ENCODE data around the gene PAWR.
A peak's percentile ranks its signal among the peaks of the same experiment; 100 is the strongest.

PAWR gene, protein sequence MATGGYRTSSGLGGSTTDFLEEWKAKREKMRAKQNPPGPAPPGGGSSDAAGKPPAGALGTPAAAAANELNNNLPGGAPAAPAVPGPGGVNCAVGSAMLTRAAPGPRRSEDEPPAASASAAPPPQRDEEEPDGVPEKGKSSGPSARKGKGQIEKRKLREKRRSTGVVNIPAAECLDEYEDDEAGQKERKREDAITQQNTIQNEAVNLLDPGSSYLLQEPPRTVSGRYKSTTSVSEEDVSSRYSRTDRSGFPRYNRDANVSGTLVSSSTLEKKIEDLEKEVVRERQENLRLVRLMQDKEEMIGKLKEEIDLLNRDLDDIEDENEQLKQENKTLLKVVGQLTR

DNA sequence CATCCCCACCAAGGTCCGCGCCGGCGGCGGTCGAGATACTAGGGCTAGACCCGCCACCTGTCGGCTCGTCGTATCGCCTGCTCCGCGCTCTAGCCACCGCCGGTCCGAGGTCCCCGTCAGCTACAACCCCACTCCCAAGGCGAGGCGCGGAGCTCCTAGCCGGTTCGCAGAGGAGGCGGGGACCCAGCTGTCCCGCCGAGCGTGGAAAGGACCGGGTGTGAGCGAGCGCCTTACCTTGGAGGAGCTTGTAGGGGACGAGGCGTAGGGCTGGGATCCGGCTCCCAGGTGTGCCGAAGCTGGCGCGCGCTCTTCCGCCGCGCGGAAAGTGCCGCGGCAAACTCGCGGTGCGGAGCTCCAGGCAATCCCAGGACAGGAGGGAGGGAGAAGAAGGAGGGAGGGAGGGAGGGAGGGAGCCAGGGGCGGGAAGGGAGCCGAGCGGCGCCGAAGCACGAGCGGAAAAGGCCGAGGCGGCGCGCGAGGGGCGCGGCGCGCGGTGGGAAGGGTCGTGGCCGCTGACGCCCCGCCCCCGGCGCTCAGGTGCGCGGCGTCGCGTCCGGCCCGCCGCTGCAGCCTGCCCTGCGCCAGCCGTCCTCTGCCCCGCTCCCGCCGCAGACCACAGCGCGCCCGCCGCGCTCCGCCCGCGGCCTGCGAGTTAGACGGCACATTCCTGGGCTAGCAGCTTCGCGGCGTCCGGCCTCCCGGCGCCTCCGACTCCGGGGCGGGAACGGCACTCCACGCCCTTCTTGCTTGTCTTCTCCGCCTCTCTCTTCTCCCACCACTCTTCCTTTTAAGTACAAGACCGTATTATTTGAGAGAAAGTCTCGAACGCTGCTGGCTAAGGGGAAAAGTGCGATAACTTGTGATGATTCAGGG, at the start of gene PAWR:
Gene PAWR, minus strand, starts transcription at position 327 of the 873 bp plus-strand sequence. CDS start 720 bp downstream, outside the sequence.
- DNase-seq (ENCODE audit: low read depth) = no peak

DNA sequence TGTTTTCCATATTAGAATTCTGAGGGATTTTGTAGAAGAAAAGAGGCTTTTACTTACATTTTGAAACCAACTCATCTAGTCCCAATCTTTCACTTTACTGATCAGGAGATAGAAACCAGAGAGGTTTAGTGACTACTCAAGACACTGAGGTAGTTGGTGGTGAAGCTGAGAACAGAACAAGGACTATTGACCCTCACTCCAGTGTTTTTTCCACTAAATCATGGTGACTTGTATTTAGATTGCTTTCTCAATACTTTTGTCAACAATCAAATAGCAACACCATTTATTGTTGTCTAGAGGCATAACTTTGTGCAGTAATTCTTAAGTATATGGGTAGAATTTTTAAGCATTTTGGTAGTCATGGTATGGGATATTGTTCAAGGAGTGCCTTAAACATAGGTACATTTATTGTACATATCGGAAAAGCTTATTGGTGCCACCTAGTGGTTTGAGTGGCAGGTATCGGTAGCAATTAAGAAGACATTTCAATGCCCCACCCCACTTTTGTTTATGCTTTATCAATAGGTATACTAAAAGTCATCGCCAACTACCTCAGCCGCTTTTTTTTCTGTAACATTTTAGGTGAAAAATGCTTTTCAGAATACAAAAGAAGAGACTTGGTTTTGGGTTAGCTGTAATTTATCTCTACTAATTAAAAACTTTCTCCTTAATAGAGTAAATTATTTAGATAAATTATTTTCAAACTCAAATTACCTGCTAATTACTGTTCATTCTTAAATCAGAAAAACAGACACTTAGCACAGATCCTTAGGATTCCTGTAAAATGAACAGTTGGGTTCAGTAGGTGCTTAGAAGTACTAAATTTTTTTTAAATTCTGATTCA, 47.3 kb upstream of the PAWR start:
- peak; percentile 32 for DNase-seq (ENCODE audit: low read depth)

DNA sequence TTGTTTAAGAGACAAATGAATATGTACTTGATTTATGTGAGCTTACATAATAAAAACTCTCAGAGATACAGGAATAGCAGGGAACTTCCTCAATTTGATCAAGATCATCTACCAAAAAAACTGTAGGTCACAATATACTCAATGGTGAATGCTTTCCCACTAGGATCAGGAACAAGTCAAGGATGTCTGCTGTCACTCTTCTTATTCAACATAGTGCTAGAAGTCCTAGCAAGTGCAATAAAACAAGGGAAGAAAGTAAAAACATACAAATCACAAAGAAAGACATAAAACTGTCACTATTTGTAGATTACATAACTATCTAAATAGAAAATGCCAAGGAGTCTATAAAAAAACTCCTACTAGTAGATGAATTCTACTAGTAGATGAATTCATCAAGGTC, 41.9 kb upstream of the PAWR start:
- no peak for DNase-seq (ENCODE audit: low read depth)

DNA sequence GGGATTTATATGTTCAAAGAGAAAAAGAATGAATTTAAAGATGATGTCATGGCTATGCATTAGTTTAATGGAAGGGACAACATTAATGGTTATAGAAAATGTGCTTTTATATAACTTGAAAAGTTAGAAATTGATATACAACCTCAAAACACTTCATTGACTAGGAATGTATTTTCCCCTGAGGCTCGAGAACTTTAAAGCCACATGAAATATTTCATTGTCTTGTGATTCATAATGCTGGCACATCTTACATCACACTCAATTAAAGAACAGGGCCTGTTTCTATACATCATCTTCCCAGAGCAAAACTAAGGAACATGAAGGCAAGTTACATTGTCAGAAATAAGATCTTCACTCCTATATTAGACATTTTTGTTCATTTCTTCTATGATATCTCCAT, 35.2 kb upstream of the PAWR start:
- peak; percentile 51 for DNase-seq (ENCODE audit: low read depth)

DNA sequence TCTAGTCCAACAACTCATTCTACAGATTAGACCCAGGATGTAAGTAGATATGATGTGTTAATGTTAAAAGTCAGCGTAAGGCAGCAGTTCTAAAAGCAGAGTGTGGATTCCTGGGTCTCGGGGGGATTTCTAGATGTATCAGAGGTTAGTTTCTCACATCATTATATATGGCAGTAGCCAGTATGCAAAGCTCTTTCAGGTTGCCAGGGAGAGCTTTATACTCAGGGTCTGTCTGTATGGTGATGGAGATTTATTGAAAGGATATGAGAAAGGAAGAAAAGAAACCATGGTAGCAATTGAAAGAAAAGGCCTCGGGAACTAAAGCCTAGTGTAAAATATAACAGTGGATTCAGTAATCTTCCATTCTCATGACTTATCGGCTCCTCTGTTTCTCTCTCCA, 26.2 kb upstream of the PAWR start:
- DNase-seq (ENCODE audit: low read depth) = no peak

DNA sequence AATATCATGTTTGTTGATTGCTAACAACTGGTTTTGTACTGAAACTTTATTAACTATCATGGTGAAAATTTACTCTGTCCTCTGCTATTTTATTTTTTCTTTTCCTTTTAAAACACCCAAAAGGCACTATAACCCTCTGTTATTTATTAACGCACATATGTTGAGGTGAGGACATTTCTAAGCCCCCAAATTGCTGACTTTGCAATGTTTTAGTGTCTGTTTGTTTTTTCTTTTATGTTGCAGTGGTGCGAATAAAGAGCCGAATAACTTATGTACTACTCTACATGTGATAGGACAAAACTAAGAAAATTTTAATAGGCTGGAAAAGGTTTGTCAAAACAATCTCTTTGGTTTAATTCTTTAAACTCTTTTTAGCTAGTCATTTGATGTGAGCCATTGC, 24.5 kb upstream of the PAWR start:
- DNase-seq (ENCODE audit: low read depth) = no peak

DNA sequence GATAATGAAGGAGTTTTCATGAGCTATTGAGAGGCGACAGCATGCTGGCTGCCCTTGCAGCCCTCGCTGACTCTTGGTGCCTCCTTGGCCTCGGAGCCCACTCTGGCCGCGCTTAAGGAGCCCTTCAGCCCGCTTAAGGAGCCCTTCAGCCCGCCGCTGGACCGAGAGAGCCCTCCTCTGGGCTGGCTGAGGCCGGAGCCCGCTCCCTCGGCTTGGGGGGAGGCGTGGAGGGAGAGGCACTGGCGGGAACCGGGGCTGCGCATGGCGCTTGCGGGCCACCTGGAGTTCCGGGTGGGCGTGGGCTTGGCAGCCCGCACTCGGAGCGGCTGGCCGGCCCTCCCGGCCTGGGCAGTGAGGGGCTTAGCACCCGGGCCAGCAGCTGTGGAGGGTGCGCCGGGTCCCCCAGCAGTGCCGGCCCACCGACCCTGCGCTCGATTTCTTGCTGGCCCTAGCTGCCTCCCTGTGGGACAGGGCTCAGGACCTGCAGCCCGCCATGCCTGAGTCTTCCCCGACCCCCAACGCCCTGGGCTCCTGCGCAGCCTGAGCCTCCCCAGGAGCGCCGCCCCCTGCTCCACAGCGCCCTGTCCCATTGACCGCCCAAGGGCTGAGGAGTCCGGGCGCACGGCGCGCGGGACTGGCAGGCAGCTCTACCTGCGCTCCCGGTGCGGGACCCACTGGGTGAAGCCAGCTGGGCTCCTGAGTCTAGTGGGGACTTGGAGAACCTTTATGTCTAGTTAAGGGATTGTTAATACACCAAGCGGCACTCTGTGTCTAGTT, 20.1 kb upstream of the PAWR start:
- DNase-seq (ENCODE audit: low read depth) = no peak

DNA sequence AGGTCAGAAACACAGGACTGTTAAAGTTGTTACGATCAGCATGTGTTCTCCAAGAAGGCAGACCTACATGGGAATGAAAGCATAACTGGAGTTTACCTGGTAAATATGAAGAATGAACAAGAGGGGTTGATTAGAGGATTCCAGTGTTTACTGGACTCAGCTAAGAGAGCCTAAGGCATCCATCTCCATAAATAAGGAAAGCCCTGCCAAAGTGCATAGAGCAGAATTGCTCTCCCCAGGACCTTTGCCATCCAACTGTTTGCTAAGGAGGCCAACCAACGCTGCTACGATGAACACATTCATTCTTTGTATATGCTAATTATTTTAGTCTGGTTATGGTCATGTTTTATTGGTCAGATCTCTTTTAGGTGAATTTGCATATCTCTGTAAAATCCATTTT, 17.1 kb upstream of the PAWR start:
- DNase-seq (ENCODE audit: low read depth) = no peak

DNA sequence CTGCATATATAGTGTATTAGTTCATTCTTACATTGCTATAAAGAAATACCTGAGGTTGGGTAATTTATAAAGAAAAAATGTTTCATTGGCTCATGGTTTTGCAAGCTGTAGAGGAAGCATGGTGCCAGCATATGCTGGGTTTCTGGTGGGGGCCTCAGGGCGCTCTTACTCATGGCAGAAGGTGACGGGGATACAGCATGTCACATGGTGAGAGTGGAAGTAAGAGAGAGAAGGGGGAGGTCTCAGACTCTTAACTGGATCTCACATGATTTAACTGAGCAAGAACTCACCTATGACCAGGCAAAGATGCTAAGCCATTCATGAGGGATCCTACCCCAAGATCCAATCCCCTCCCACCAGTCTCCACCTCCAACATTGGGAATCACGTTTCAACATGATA, 15.9 kb upstream of the PAWR start:
- no peak for DNase-seq (ENCODE audit: low read depth)

DNA sequence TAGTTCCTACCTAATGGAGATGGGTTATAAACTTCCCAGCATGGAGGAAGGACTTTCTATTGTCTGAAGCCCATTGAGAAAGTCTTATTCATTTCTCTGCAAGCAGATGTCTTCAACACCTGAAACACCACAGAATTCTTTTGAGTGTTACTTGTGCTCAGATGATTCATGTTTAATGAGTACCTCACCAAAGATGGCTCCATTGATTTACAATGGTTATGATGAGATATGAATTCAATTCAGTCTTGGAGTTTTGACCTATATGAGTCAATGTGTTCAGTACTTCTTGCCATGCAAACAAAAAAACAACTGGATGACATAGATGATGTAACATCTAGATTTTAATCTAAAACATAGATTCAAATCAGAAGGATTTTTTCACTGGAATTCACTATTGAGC, 15.4 kb upstream of the PAWR start:
- DNase-seq (ENCODE audit: low read depth) = no peak

DNA sequence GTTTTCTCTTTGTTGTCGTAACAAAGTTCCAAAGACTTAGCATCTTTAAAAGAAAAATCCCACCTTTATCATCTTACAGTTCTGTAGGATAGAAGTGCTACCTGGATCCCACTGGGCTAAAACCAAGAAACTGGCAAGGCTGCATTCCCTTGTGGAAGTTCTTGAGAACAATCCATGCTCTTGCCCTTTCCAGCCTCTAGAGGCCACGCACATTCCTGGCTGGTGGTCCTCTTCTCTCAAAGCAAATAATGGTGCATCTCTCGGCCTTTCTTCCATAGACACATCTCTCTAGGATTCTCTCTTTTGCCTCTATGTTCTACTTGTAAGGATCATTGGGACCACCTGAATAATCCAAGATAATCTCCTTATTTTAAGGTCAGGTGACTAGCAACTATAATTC, 8.2 kb upstream of the PAWR start:
- DNase-seq (ENCODE audit: low read depth) = no peak

DNA sequence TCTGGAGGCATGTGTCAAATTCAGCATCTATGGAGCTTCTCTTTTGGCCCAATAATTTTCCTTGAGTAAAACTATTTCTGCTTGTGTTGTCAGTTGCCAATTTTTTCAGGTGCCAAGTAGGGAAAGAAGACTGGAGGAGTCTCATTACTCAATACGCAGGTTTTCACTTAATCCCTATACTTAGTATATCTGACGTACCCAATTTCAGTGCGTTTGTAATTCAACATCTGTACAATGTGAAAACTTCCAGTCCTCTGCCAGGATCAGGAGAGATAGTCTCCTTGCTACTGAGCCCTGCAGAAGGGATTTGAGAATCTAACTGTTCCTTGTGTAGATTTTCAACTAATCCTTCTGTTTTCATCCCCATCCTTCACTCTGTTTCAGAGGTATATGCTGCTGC, 5.7 kb upstream of the PAWR start:
- DNase-seq (ENCODE audit: low read depth) = no peak

DNA sequence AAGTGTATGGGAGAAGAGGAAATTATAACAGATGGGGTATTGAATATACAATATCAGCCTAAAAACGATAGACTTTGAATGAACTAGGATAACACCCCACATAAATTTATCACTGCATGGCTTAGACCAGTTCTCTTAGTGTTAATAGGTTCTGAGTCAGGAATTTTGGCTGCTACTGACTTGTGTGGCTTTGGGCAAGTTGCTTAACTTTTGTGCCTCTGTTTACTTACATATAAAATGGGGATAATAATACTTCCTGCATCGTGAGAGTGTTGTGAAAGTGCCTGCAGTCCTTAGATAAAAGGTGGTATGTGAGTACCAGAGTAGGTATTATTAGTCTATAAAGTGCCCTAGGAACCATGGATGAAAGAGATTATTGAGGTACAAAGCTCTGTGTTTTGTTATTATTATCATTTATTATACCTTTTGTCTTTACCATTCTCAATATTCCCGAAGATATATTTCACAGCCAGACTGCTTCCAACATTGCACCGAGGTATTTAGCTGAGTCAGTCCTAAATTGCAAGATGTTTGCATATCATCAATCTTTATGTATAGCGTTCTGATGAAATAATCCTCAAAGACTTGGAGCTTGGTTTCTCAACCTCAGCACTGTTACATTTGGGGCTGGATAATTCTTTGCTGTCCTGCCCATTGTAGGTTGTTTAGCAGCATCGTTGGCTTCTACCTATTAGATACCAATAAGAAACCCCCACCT, 2.3 kb upstream of the PAWR start:
- DNase-seq (ENCODE audit: low read depth) = no peak

DNA sequence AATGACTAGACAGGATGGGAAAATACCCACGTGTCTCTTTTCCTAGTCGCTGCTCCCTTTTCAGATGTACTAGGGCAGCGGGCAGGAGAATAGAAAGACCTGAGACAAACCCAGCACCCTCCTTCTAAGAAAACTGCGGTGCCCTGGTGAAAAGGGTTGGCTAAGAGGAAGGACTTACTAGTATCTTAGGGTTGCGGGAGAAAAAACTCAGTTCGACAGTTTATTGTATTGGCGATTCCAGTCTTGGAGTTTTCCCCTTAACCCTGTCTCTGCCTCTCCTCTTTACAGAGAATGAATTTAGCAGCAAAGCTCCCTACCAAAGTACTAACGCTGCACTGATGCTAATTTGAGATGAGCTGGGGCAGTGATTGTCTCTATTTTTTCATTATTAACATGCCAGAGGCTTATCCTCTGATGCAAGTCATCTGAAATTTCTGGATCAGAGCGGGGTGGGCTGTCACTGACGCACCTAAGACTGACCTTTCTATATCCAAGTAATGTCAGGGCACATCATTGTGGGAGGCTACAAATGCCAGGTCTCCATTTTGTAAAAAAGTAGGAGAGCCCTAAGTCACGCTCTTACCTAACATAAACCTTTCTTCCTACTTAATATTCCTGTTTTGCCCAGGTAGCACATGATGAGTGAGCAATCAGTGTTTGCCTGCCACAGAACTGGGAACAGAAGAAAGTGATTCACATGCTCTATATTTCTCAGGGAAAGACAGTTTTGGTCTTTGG, 916 bp upstream of the PAWR start:
- DNase-seq (ENCODE audit: low read depth) = no peak

DNA sequence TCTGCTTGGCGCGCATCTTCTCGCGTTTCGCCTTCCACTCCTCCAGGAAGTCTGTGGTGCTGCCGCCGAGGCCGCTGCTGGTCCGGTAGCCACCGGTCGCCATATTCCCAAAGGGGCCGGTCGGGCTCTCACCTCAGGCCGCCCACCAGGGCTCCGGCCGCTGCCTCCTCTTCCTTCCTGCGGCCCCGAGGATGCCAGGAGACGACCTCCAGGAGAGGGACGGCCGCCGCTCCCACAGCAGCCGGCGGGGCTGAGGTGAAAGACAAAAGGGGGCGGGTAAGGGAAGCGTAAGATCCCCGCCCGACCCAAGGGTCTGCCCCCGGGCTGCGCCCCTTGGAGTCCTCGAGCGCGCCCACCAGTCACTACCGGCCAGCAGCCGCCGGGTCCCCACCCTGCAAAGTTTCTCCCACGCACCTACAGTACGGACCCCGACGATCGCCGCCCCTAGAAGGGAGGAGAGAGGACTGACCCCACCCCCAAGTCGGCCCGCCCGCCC, 574 bp downstream of the PAWR start:
- DNase-seq (ENCODE audit: low read depth) = no peak

DNA sequence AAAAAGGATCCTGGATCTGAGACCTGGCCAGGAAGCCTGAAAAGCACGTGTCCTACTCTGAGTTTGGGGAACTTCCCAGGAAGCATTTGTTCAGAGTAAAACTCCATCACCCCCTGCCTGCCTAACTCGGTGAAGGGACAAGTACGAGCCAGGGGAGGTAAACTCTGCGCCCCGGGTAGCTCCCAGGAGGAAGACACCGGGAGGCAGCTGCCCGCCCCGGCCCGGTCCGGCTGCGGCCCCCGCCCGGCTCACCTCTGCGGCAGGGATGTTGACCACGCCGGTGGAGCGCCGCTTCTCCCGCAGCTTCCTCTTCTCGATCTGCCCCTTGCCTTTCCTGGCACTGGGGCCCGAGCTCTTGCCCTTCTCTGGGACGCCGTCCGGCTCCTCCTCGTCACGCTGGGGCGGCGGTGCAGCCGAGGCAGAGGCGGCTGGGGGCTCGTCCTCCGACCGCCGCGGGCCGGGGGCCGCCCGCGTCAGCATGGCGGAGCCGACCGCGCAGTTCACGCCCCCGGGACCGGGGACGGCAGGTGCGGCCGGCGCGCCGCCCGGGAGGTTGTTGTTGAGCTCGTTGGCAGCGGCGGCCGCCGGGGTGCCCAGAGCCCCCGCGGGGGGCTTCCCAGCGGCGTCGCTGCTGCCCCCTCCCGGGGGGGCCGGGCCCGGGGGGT, 1.2 kb downstream of the PAWR start:
- DNase-seq (ENCODE audit: low read depth) = no peak

DNA sequence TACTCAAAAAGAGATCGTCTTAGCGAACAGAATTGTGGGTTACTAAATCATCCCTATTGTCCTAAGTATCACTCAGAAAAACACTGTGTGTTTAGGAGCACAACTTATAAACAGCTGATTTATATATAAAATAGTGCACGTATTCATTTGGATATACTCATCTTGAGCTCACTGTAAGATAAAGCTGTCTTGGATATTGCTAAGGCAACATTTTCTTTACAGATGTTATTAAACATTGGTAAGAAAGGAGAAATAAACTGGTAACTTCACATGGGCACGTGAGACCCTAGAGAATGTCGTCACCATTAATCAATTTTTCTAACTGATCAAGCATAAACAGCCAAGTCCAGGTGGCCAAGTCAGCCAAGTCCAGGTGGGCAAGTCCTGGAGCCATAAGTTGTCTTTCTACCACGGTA, 1.7 kb downstream of the PAWR start:
- DNase-seq (ENCODE audit: low read depth) = no peak

DNA sequence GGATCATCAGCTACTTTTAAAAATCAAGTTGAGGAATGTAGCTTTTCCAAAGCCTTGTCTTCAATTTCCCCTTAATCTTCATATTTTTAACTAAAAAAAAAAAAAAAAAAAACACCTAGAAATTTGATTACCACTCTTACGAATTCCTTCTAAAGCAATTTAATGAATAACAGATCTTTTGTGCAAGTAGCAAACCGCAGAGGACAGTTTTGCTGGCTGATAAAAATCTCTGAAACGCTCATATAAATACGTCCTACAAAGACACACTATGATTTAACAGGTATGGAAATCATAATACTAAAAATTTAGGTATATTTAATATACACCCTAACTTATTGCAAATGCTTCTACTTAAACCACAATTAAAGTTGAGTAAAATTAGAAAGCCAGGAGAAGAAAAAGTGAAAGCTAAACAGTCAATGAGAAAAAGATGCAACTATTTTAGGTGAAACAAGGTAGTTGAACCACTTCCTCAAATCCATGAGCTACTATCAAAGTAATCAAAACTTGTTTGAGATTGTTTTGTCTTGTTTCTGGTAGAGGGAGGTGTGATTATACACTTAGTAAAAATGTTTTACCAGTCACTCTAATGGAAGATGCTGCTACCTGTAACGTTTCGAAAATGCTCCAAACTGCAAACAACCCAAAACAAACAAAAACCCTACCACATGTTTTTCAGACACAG, 2.2 kb downstream of the PAWR start:
- no peak for DNase-seq (ENCODE audit: low read depth)

DNA sequence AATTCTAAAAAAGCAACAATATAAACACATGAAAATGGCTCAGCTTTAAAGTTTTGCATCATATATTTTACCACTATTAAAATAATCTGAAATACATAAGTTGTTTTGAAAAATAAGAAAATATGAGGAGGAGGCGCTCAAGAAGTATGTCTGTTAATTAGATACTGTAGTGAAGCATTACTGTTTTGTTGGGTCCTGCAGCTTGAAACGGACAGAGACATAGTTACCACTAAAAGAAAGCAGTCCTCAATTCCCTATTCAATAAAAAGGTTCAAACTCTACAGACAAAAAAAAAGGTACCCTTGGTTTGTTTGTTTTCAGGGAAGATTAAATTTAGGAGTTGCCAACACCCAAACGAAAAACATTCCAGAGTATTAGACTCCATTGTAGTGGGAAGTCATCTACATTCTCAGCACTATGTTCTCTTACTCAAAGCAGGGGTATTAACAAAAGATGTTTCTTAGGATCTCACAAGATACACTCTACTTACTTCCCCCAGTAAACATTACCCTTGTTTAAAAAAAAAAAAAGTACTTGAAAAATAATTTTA, 3.0 kb downstream of the PAWR start:
- no peak for DNase-seq (ENCODE audit: low read depth)
